NCI-H1092 (cell line): ENCODE results near the gene B4GALNT3.

Experiments used
- DNase-seq: peaks from one replicate; lab custom pipeline; 2025; lab: John Stamatoyannopoulos, UW

Gene B4GALNT3

GRCh38 chr12:593396-594270 lies 133.9 kb downstream of the B4GALNT3 start:
- DNase-seq, result no peak

GRCh38 chr12:597926-598568 lies 138.3 kb downstream of the B4GALNT3 start:
- no peak for DNase-seq

- DNase-seq, result no peak
Observed at GRCh38 chr12:599756-600155, 140.0 kb downstream of the B4GALNT3 start.

- DNase-seq, result no peak
Observed at GRCh38 chr12:601976-602699, 142.4 kb downstream of the B4GALNT3 start.

DNA sequence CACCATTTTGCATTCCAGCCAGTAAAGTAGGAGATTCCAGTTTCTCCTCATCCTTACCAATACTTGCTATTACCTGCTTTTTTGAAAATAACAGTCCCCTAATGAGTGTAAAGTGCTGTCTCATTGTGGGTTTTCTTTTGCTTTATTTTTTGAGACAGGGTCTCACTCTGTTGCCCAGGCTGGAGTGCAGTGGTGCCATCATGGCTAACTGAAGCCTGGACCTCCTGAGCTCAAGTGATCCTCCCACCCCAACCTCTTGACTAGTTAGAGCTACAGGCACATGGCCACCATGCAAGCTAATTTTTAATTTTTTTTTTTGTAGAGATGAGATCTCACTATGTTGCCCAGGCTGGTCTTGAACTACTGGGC lies 142.9 kb downstream of the B4GALNT3 start:
- DNase-seq, result no peak

- no peak for DNase-seq
Observed at GRCh38 chr12:604956-605355, 145.2 kb downstream of the B4GALNT3 start.

DNA sequence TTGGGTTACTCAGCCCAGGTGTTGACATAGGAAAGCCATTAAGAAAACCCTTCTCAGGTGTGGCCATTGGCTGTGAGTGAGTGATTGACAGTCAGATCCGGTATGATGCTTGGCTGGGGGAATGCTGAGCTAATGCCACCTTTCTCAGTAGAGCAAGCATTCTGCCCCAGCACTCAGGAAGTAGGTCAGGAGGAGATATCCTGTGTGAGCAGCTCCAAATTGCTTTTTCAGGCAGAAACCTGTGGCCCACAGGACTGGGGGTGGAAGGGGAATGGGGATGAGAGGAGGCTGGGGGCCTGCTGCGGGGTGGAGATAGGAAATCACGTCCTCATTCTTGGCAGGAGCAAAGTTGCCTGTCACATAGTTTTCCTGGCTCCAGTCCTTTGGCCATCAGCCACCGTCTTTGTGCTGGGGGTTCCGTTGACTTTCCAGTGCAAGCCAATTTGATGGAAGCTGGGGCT lies 147.8 kb downstream of the B4GALNT3 start:
- DNase-seq, result no peak

GRCh38 chr12:608413-608812 lies 148.7 kb downstream of the B4GALNT3 start:
- DNase-seq, result no peak

GRCh38 chr12:608921-609320 lies 149.2 kb downstream of the B4GALNT3 start:
- DNase-seq, result no peak

- no peak for DNase-seq
Observed at GRCh38 chr12:611721-612120, 152.0 kb downstream of the B4GALNT3 start.

- no peak for DNase-seq
Observed at GRCh38 chr12:612293-612692, 152.6 kb downstream of the B4GALNT3 start.

- no peak for DNase-seq
Observed at GRCh38 chr12:612886-613285, 153.1 kb downstream of the B4GALNT3 start.
